Kidney (tissue), 14 donors: ENCODE results near the gene PRRC2C. TPM values are rescaled to one million over a fixed set of nuclear protein-coding genes. Genes with fewer than 3 reads are reported as not detected.

Experiments
- DNase-seq, 5 donors: peaks; one replicate each; pipeline ENCODE4 v3.0.0-alpha.2; 2013 to 2020
- FAIRE-seq: peaks from 2 replicates; lab custom pipeline; 2012; peaks lifted over from hg19 to GRCh38; lab: Jason Lieb, UNC
- H3K27ac ChIP-seq, 2 donors: one replicate each; pipeline ENCODE4 v1.7.0; 2013; ENCODE audit warnings: low read depth in 2 of 2, low read length in 2 of 2, inconsistent platforms in 1 of 2
- H3K27me3 ChIP-seq: one replicate; pipeline ENCODE4 v1.7.1; 2013; ENCODE audit warnings: low read length, inconsistent platforms; ENCODE audit not compliant: control insufficient read depth, insufficient read depth
- H3K36me3 ChIP-seq, 3 donors: one replicate each; pipeline versions ENCODE4 v1.7.0 to v1.7.1; 2013; ENCODE audit warnings: low read length in 3 of 3, control low read depth in 1 of 3, inconsistent platforms in 1 of 3; ENCODE audit not compliant: insufficient read depth in 3 of 3, control insufficient read depth in 2 of 3
- H3K4me1 ChIP-seq, 3 donors: one replicate each; pipeline versions ENCODE4 v1.7.0 to v1.7.1; 2013; ENCODE audit warnings: low read length in 3 of 3, inconsistent platforms in 1 of 3, low read depth in 1 of 3; ENCODE audit not compliant: control insufficient read depth in 2 of 3, insufficient read depth in 2 of 3
- H3K4me3 ChIP-seq, 3 donors: one replicate each; pipeline versions ENCODE4 v1.7.0 to v1.8.1; 2013; ENCODE audit warnings: low read length in 3 of 3, control low read depth in 1 of 3, inconsistent platforms in 1 of 3
- H3K9ac ChIP-seq, 3 donors: one replicate each; pipeline versions ENCODE4 v1.7.0 to v1.7.1; 2013; ENCODE audit warnings: low read length in 3 of 3, control low read depth in 1 of 3, inconsistent platforms in 1 of 3
- H3K9me3 ChIP-seq, 3 donors: one replicate each; pipeline versions ENCODE4 v1.7.0 to v1.7.1; 2013; ENCODE audit warnings: low read length in 3 of 3, control low read depth in 1 of 3, inconsistent platforms in 1 of 3; ENCODE audit not compliant: control insufficient read depth in 2 of 3, insufficient read depth in 1 of 3
- intact Hi-C: fragments of 100-400 bp; cut with DNase I; formaldehyde crosslinking; loops from one replicate; pipeline ENCODE4 v1.11.1; 2022
- polyA plus RNA-seq: library from polyadenylated mRNA; stranded (reverse); fragments of 350-450 nt; fragmentation: Illumina TruSeq; extraction: RNeasy Lipid Tissue Mini Kit (QIAGEN cat#74804); gene quantifications from one replicate; pipeline ENCODE4 v1.2.3, GENCODE V29; 2014; ENCODE audit warnings: low read depth, low replicate concordance; ENCODE audit not compliant: insufficient read depth
- total RNA-seq: library from RNA; stranded (reverse); fragmentation: NEBNext Ultra II Directional; extraction: Animal tissue kit (Norgen Biotek cat#: 25700); gene quantifications from one replicate; pipeline ENCODE4 v1.2.1, GENCODE V29; 2021
- TF ChIP-seq, protein P1 (sequence below): IDR thresholded peaks from 3 replicates; pipeline ENCODE4 v1.5.1; 2012; ENCODE audit warnings: mild to moderate bottlenecking, moderate library complexity, borderline replicate concordance; ENCODE audit not compliant: insufficient read depth; ENCODE audit errors: extremely low read depth
- donor health status: control.
- donor health status: control.
- donor health status: control.
- donor health status: control.
- donor health status: control.
- donor health status: DM: yes; HTN: yes; CAD: no.
- donor health status: Normal renal cell carcinoma (clear cell type).

The PRRC2C gene
- total and polyA plus RNA-seq, 2 donors from 2014 or later, result 28.1 to 152 TPM

DNA sequence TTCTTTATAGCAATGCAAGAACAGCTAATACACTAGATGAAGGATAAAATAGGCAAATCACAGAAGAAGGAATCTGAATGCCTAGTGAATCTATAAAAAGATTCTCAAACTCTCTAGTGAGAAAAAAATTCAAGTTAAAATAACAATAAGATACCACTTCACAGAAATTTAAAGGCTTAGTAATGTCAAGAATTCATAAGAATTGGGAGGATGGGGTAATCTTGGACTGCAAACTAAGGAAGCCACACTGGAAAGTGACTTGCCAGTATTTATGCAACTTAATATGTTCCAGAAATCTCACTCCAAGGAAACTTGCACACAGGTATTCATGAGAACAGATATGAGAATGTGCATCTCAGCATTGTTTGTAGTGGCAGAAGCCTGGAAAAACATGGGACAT, 38.9 kb upstream of the PRRC2C start:
- intact Hi-C loops, result no loop called here
- FAIRE-seq (no peak), DNase-seq (no peak)
- TF ChIP-seq, protein P1, sequence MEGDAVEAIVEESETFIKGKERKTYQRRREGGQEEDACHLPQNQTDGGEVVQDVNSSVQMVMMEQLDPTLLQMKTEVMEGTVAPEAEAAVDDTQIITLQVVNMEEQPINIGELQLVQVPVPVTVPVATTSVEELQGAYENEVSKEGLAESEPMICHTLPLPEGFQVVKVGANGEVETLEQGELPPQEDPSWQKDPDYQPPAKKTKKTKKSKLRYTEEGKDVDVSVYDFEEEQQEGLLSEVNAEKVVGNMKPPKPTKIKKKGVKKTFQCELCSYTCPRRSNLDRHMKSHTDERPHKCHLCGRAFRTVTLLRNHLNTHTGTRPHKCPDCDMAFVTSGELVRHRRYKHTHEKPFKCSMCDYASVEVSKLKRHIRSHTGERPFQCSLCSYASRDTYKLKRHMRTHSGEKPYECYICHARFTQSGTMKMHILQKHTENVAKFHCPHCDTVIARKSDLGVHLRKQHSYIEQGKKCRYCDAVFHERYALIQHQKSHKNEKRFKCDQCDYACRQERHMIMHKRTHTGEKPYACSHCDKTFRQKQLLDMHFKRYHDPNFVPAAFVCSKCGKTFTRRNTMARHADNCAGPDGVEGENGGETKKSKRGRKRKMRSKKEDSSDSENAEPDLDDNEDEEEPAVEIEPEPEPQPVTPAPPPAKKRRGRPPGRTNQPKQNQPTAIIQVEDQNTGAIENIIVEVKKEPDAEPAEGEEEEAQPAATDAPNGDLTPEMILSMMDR, result no peak
- no peaks in the 10 kb centered on the region for H3K4me1 ChIP-seq
- H3K27me3 ChIP-seq, result no peaks in the 10 kb centered on the region
- no peaks in the 10 kb centered on the region for H3K36me3 ChIP-seq
- no peak overlapping the region for H3K27ac ChIP-seq
- H3K4me3 ChIP-seq, result no peak overlapping the region
- H3K9me3 ChIP-seq, result no peaks in the 10 kb centered on the region
- H3K9ac ChIP-seq, result no peak overlapping the region

DNA sequence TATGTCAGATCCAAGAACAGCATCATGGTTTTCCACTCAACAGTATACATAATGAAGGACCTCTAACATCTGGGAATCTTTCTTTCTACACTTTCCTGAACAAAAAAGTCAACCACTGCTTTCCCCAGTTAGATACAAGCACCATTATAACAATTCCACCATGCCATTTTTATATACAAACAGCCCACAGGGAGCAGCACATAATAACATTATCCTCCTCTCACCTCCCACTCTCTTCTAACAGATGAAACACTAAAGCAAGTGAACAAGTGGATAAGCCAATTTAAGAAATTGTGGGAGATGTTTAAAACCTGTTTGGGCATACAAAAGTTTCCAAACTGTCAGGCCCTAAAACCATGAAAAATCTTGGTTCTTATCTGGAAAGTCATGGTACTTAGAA, 29.4 kb upstream of the PRRC2C start:
- H3K9ac ChIP-seq, result no peak overlapping the region
- TF ChIP-seq, protein P1, result no peak
- intact Hi-C loops, result no loop called here
- no peak for FAIRE-seq
- no peak overlapping the region for H3K4me3 ChIP-seq
- no peaks in the 10 kb centered on the region for H3K27me3 ChIP-seq
- H3K27ac ChIP-seq, result no peak overlapping the region
- H3K9me3 ChIP-seq, result no peaks in the 10 kb centered on the region
- DNase-seq, result no peak
- no peaks in the 10 kb centered on the region for H3K4me1 ChIP-seq
- no peaks in the 10 kb centered on the region for H3K36me3 ChIP-seq

DNA sequence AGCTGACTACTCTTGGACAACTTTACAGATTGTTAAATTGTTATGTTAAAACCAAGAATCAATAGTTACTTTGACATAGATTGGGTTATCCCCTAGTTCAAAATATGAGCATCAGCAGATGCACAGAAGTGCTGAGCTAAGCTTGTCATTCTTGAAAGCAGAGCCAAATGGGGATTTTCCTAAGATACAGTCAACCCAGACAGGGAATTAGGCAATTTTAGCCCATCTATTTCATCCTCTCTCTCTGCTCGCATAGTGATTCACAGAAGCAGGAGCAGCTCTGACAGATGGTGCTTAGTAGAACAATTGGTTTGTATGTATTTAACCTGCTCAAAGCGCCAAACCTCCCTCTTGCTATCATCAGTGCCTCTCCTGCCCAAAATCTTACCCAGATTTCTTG, 27.9 kb upstream of the PRRC2C start:
- Histone ChIP-seq H3K27ac (no peak overlapping the region), H3K9ac (no peak overlapping the region), H3K9me3 (no peaks in the 10 kb centered on the region), H3K4me3 (no peak overlapping the region), H3K27me3 (no peaks in the 10 kb centered on the region), H3K4me1 (no peaks in the 10 kb centered on the region), H3K36me3 (no peaks in the 10 kb centered on the region)
- intact Hi-C loops, result no loop called here
- TF ChIP-seq, protein P1, result no peak
- DNase-seq (no peak), FAIRE-seq (no peak)

DNA sequence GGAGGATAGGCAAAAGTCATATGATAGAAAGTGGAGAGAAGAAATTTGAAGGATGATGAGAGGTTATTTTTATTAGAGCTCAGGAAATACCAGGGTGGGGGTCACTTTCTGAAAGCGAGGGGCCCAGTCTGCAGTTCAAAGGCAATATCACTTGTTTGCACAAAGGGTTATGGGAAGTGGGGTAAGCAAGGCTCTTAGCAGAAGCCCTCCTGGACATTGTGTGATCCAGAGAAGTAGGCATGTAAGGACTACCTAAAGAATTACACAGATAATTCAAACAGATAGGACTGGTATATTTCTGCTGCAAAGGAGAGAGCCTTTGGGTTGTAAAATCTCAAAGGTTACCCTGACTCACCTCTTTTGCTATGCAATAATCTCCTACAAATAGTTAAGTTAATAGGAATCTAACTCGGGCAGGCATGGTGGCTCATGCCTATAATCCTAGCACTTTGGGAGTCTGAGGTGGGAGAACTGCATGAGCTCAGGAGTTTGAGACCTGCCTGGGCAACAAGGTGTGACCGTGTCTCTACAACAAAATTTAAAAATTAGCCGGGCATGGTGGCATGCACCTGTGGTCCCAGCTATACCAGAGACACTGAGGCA, 25.2 kb upstream of the PRRC2C start:
- FAIRE-seq, result no peak
- Histone ChIP-seq H3K27me3 (no peaks in the 10 kb centered on the region), H3K4me1 (no peaks in the 10 kb centered on the region), H3K36me3 (no peaks in the 10 kb centered on the region), H3K9me3 (no peaks in the 10 kb centered on the region), H3K4me3 (no peak overlapping the region), H3K9ac (no peak overlapping the region), H3K27ac (no peak overlapping the region)
- TF ChIP-seq, protein P1, result no peak
- DNase-seq, result peak in 1 of 5 donors; percentile 11
- intact Hi-C loops, result no loop called here
